GM18520 (cell line): ENCODE results near the gene ITPR3.

Source experiments
- ATAC-seq: cut with Tn5 transposase; IDR thresholded peaks from one replicate; pipeline ENCODE4 v1.9.1; 2021; ENCODE audit not compliant: unreplicated experiment

ITPR3 gene

GRCh38 chr6:33683576-33684427 lies 62.7 kb downstream of the ITPR3 start:
- no peak for ATAC-seq

- ATAC-seq: no peak
Measured at GRCh38 chr6:33684428-33684896, 63.3 kb downstream of the ITPR3 start.

GRCh38 chr6:33684983-33685382 lies 63.9 kb downstream of the ITPR3 start:
- no peak for ATAC-seq

- no peak for ATAC-seq
Measured at GRCh38 chr6:33685411-33686224, 64.5 kb downstream of the ITPR3 start.

GRCh38 chr6:33686225-33686924 lies 65.3 kb downstream of the ITPR3 start:
- no peak for ATAC-seq

GRCh38 chr6:33686981-33687975 lies 66.2 kb downstream of the ITPR3 start:
- no peak for ATAC-seq

- ATAC-seq: no peak
Measured at GRCh38 chr6:33688006-33688405, 66.9 kb downstream of the ITPR3 start.

GRCh38 chr6:33688451-33689147 lies 67.5 kb downstream of the ITPR3 start:
- no peak for ATAC-seq

- no peak for ATAC-seq
Measured at GRCh38 chr6:33689148-33689494, 68.0 kb downstream of the ITPR3 start.

- ATAC-seq: no peak
Measured at GRCh38 chr6:33689879-33690278, 68.8 kb downstream of the ITPR3 start.

- no peak for ATAC-seq
Measured at GRCh38 chr6:33690766-33691165, 69.6 kb downstream of the ITPR3 start.

- ATAC-seq: no peak
Measured at GRCh38 chr6:33691456-33692077, 70.4 kb downstream of the ITPR3 start.

GRCh38 chr6:33692078-33692759 lies 71.1 kb downstream of the ITPR3 start:
- no peak for ATAC-seq

GRCh38 chr6:33692760-33693158 lies 71.6 kb downstream of the ITPR3 start:
- no peak for ATAC-seq

- no peak for ATAC-seq
Measured at GRCh38 chr6:33693186-33694105, 72.3 kb downstream of the ITPR3 start.

- ATAC-seq: no peak
Measured at GRCh38 chr6:33694401-33694931, 73.3 kb downstream of the ITPR3 start.

GRCh38 chr6:33694977-33695376 lies 73.9 kb downstream of the ITPR3 start:
- no peak for ATAC-seq
